NCI-H460 (cell line): Measurements from ENCODE around the gene NR2F2. TPM values are rescaled to one million over a fixed set of nuclear protein-coding genes. Genes with fewer than 3 reads are reported as not detected.

ENCODE experiments used
- DNase-seq: peaks from one replicate; pipeline ENCODE4 v3.0.0-alpha.2; 2016; ENCODE audit warnings: low read depth; ENCODE audit errors: extremely low read depth
- polyA plus RNA-seq: library from polyadenylated mRNA; depleted of rRNA; stranded (reverse); fragments of >200 nt; gene quantifications from 2 replicates; pipeline ENCODE4 v1.2.3, GENCODE V29; 2014; cell fraction: nucleus; rRNA removed
- total RNA-seq: library from RNA; depleted of rRNA; stranded (reverse); fragments of >200 nt; shearing (Covaris generic); gene quantifications from 2 replicates; pipeline ENCODE4 v1.2.3, GENCODE V29; 2014; rRNA removed

The NR2F2 gene
- 6.4 and 7.3 TPM in 2 replicates for total RNA-seq
- polyA plus RNA-seq, result 2.3 and 5.5 TPM in 2 replicates

GRCh38 chr15:96330450-96331143 is at the start of gene NR2F2:
Gene NR2F2, plus strand, starts transcription at chr15:96330700. Its CDS starts 1,406 bp downstream, at chr15:96332106.
- peak; percentile 95 for DNase-seq

- DNase-seq, result no peak
Measured at GRCh38 chr15:96285305-96285704, 45.2 kb upstream of the NR2F2 start.

- no peak for DNase-seq
Measured at GRCh38 chr15:96285729-96286254, 44.7 kb upstream of the NR2F2 start.

- DNase-seq, result no peak
Measured at GRCh38 chr15:96290679-96291078, 39.8 kb upstream of the NR2F2 start.

- DNase-seq, result no peak
Measured at GRCh38 chr15:96292635-96293034, 37.9 kb upstream of the NR2F2 start.

GRCh38 chr15:96293441-96293840 is 37.1 kb upstream of the NR2F2 start:
- DNase-seq, result no peak

GRCh38 chr15:96294766-96295165 is 35.7 kb upstream of the NR2F2 start:
- DNase-seq, result no peak

- no peak for DNase-seq
Measured at GRCh38 chr15:96296264-96296663, 34.2 kb upstream of the NR2F2 start.

GRCh38 chr15:96297783-96298182 is 32.7 kb upstream of the NR2F2 start:
- DNase-seq, result no peak

- no peak for DNase-seq
Measured at GRCh38 chr15:96298217-96298616, 32.3 kb upstream of the NR2F2 start.

GRCh38 chr15:96300836-96301235 is 29.7 kb upstream of the NR2F2 start:
- DNase-seq, result no peak

- DNase-seq, result no peak
Measured at GRCh38 chr15:96303503-96304056, 26.9 kb upstream of the NR2F2 start.

GRCh38 chr15:96304839-96305238 is 25.7 kb upstream of the NR2F2 start:
- DNase-seq, result no peak

GRCh38 chr15:96306321-96306720 is 24.2 kb upstream of the NR2F2 start:
- DNase-seq, result no peak

- no peak for DNase-seq
Measured at GRCh38 chr15:96307856-96308394, 22.6 kb upstream of the NR2F2 start.

GRCh38 chr15:96309143-96309660 is 21.3 kb upstream of the NR2F2 start:
- DNase-seq, result no peak

GRCh38 chr15:96311256-96311955 is 19.1 kb upstream of the NR2F2 start:
- no peak for DNase-seq

GRCh38 chr15:96311956-96312294 is 18.6 kb upstream of the NR2F2 start:
- no peak for DNase-seq

- DNase-seq, result no peak
Measured at GRCh38 chr15:96312641-96313335, 17.7 kb upstream of the NR2F2 start.

- DNase-seq, result no peak
Measured at GRCh38 chr15:96314518-96314917, 16.0 kb upstream of the NR2F2 start.

GRCh38 chr15:96314963-96315362 is 15.5 kb upstream of the NR2F2 start:
- DNase-seq, result no peak
